Adipose tissue (tissue), 3 donors: ENCODE data around the gene TANC2. TPM values are rescaled to one million over a fixed set of nuclear protein-coding genes. Genes with fewer than 3 reads are reported as not detected.

Source experiments
- H3K27ac ChIP-seq: one replicate; pipeline ENCODE4 v1.5.1; 2013; ENCODE audit warnings: low read depth, low read length
- WGBS, 3 donors: extraction: QIAGEN DNeasy Blood & Tissue Kit; methylation state at CpG; one replicate each; pipeline ENCODE4 v1.1.7; 2013; 5-methylcytosine and 5-hydroxymethylcytosine counted together
- polyA plus RNA-seq, 3 donors: library from polyadenylated mRNA; stranded (reverse); fragments of 200-250 nt; gene quantifications; one replicate each; pipeline ENCODE4 v1.2.3, GENCODE V29; 2013
- donor health status: healthy with polysubstance abuse.
- donor health status: Bipolar disorder and iron deficiency.
- donor health status: healthy.

TANC2 gene
- 1 to 10 TPM; 2.8 to 8.9 (median 3.3) TPM for polyA plus RNA-seq

GRCh38 chr17:62965686-62966425 is at the start of gene TANC2:
TANC2 (plus strand) TSS chr17:62966235; CDS start chr17:63009560, 43,325 bp downstream.
- no peak within 1 kb of the TSS for H3K27ac ChIP-seq
- WGBS, 3 donors: 1 to 2% (median 1%) methylated on average over 48 to 81 of the region's 81 CpGs

- H3K27ac ChIP-seq: no peak overlapping the region
- WGBS, 3 donors: 45 to 49% (median 49%) methylated on average over 9 of the region's 9 CpGs
These were observed 49.1 kb upstream of the TANC2 start for GRCh38 chr17:62916684-62917571.

GRCh38 chr17:62919388-62919787 is 46.6 kb upstream of the TANC2 start:
- WGBS, 3 donors: 3 to 52% (median 49%) methylated on average over 1 of the region's 1 CpG
- H3K27ac ChIP-seq: no peak overlapping the region

GRCh38 chr17:62920300-62920699 is 45.7 kb upstream of the TANC2 start:
- H3K27ac ChIP-seq: no peak overlapping the region
- 76 to 86% (median 83%) methylated on average over 1 of the region's 1 CpG for WGBS, 3 donors

- WGBS, 3 donors: 88 to 90% (median 89%) methylated on average over 8 of the region's 8 CpGs
- no peak overlapping the region for H3K27ac ChIP-seq
These were observed 44.2 kb upstream of the TANC2 start for GRCh38 chr17:62921817-62922216.

- WGBS, 3 donors: 67 to 91% (median 88%) methylated on average over 11 of the region's 11 CpGs
- no peak overlapping the region for H3K27ac ChIP-seq
These were observed 42.5 kb upstream of the TANC2 start for GRCh38 chr17:62923258-62924150.

- no peak overlapping the region for H3K27ac ChIP-seq
- WGBS, 3 donors: 76 to 92% (median 91%) methylated on average over 3 of the region's 3 CpGs
These were observed 40.7 kb upstream of the TANC2 start for GRCh38 chr17:62925267-62925836.

- 92 to 94% (median 92%) methylated on average over 6 of the region's 6 CpGs for WGBS, 3 donors
- no peak overlapping the region for H3K27ac ChIP-seq
These were observed 39.0 kb upstream of the TANC2 start for GRCh38 chr17:62927083-62927482.

- WGBS, 3 donors: 78 to 89% (median 79%) methylated on average over 2 of the region's 2 CpGs
- no peak overlapping the region for H3K27ac ChIP-seq
These were observed 36.7 kb upstream of the TANC2 start for GRCh38 chr17:62929320-62929719.

- WGBS, 3 donors: 95 to 98% (median 96%) methylated on average over 1 of the region's 1 CpG
- H3K27ac ChIP-seq: no peak overlapping the region
These were observed 34.9 kb upstream of the TANC2 start for GRCh38 chr17:62931101-62931500.

- 55 to 62% (median 59%) methylated on average over 15 of the region's 15 CpGs for WGBS, 3 donors
- no peak overlapping the region for H3K27ac ChIP-seq
These were observed 32.3 kb upstream of the TANC2 start for GRCh38 chr17:62933501-62934385.

GRCh38 chr17:62935098-62935497 is 30.9 kb upstream of the TANC2 start:
- H3K27ac ChIP-seq: no peak overlapping the region

GRCh38 chr17:62935523-62935922 is 30.5 kb upstream of the TANC2 start:
- 71 to 85% (median 78%) methylated on average over 2 of the region's 2 CpGs for WGBS, 3 donors
- H3K27ac ChIP-seq: no peak overlapping the region

More at GRCh38 chr17:62935098-62935497, 30.9 kb upstream of the TANC2 start:
- WGBS, 3 donors: 93 to 95% (median 94%) methylated on average over 1 of the region's 1 CpG

GRCh38 chr17:62937606-62938005 is 28.4 kb upstream of the TANC2 start:
- 28 to 58% (median 56%) methylated on average over 1 of the region's 1 CpG for WGBS, 3 donors
- no peak overlapping the region for H3K27ac ChIP-seq

GRCh38 chr17:62941358-62941991 is 24.6 kb upstream of the TANC2 start:
- H3K27ac ChIP-seq: no peak overlapping the region
- 77 to 87% (median 85%) methylated on average over 4 of the region's 4 CpGs for WGBS, 3 donors

- WGBS, 3 donors: 92 to 100% (median 97%) methylated on average over 1 of the region's 1 CpG
These were observed 17.7 kb upstream of the TANC2 start for GRCh38 chr17:62948370-62948769.

GRCh38 chr17:62949036-62949435 is 17.0 kb upstream of the TANC2 start:
- no peak overlapping the region for H3K27ac ChIP-seq
- 60 to 73% (median 61%) methylated on average over 3 of the region's 3 CpGs for WGBS, 3 donors

More at GRCh38 chr17:62948370-62948769, 17.7 kb upstream of the TANC2 start:
- no peak overlapping the region for H3K27ac ChIP-seq
